Stimulated activated naive CD8-positive, alpha-beta T cell treated with anti-CD3 and anti-CD28 coated beads, Interleukin-15, Interleukin-2, amounts not matched to agents 100 U/mL and 50 U/mL, for 24 hours (primary cell): ENCODE data around the gene AMER1.
A peak's percentile ranks its signal among the peaks of the same experiment; 100 is the strongest.
"Not testable (repeated sequence)": the region's sequence is repeated elsewhere in the genome, so short reads cannot be mapped to it uniquely, and the experiment has no call there.

Experiments
- ATAC-seq: fragments of 150-1000 bp; cut with Tn5 transposase; one replicate; pipeline ENCODE4 v1.10.0; 2021
- DNase-seq: peaks from one replicate; pipeline ENCODE4 v3.0.0; 2021

Gene AMER1

DNA sequence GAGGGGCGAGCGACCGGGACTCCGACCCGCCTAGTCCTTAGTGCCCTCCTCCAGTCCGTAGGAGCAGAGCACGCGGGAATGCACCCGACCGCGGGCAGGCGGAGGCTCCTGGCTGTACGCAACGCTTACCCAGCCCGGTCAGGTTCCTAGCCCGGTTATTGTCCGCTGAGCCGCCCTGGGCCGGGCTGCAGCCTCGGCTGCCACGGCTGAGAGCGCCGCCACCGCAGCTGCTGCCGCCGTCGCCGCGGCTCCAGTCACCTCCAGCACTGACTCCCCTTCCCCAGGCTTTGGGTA is at the start of gene AMER1:
TSS of gene AMER1 (minus strand) at position 268 of the 294 bp plus-strand sequence. CDS start 12,422 bp downstream, outside the sequence.
- ATAC-seq: peak; percentile 66
- no peak for DNase-seq

DNA sequence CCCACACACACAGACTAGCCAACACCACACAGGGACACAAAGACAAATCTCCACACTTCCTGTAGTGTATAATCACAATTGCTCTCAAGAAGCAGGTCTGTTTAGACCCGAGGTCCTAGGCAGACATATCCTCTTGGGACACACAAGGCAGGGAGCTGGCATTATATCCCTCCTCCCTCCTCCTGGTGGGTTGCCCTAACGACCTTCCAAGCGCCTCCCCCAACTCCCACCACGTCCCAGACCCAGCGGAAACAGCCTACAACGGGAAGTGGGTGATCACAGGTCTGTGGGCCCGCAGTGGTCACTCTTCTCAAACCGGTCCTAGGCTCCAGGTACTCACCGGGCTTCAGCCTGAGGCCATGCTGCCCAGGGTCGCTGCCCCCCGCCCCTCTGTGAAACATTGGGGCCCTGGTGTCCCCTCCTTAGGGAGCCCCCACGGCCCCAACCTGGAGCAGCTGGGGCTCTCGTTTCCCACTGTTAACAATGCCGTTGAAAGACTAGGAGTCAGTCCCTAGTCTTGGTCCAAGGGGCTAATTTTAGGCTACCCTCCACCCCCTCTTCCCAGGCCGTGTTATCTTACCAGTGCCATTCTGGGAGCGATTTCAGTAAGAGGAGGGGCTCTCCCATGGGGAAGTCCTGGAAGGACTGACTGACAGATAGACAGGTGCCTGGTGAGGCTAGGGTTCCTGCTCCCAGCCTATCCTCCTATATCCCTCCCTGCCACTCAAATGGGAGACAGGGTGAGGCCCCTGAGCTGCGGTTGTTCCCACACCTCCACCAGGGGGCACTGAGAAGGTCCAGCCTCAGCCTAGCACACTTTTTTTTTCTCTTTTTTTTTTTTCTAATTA is 24.8 kb upstream of the AMER1 start, which contains the start of gene ASB12:
TSS of gene ASB12 (minus strand) at position 485 of the 848 bp plus-strand sequence. CDS start 4,957 bp downstream, outside the sequence.
- no peak for DNase-seq
- no peak for ATAC-seq

DNA sequence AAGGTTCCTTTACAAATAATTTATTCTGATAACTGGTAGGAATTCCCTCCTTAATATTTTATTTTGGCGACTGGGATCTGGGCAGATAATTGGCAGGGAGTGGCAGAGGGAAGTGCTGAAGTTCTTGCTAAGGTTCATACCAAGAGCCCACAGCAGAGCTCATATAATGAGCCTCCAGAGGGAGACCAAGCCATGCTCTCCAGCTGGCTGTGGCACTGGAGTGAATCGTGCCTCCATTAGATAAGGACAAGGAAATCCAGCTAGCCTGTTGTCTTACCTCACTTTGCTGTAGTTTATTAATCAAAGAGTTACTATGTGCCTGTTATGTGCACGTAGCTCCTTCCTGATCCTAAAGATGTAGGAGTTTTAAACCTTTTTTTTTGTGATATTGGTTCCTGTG is 23.6 kb upstream of the AMER1 start:
- no peak for ATAC-seq
- no peak for DNase-seq

DNA sequence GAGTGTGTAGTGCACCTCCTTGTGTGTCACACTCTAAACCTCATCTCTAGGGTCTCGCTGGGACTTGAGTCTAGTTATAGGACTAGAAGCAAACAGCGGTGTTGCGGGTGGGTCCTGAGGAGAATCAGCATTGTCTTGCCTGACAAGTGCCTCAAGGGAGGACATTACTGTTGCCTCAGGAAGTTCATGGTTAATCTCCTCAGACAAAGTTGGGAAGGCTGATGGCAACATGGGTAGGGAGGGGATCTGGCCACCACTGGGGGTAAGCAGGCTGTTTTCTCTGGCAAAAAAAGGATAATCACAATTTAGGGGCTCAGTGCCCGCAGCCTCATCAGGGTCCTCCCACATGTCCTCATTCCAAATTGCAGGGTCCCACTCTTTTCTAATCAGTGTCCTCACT is 12.5 kb upstream of the AMER1 start:
- ATAC-seq: no peak
- no peak for DNase-seq

DNA sequence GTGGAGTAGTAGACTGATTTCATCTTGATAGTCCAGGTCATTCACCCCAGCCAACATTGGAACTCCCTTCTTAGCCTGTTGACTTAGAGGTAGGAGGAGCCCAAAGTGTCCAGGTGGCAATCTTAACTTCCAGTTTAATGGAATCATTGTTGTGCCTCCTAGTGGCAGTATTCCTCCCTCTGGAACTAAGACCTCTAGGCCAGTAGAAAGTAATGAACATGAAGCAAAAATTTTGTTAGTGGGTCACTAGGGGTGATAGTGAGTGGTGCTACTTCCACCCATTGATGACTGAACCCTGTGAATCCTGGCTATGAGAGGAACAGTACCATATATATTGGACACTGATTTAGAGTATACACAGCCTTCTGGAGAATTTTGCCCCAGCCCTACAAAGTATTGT is 8.5 kb upstream of the AMER1 start:
- not testable (repeated sequence) for ATAC-seq, DNase-seq

DNA sequence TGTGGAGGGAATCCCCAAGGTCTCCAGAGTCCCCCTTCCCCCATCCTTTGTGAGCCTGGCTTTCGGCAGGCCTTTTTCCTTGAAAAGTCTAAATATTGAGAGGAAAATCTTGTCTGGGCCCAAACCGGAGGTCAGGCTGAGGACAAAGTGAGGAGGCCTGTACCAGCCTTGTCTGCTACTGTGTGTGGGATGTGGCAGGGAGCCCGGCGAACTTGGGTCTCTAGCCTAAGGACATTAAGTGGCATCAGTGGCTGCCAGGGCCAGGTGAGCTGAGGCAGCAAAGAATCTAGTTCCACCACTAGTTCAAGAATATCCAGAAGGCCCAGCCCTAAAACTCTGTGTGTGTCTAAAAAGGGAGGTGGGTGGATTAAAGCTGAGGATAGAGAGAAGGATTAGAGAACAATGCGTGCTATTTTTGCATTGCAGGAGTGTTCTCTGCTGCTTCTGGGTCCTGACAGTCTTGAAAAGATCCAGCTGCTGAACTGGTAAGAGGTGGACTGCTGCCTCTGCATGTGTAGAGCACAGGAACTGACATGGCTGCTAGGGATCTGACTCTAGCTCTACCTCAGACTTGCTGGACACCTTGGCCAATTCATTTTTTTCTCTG is 1.2 kb upstream of the AMER1 start:
- ATAC-seq (no peak), DNase-seq (no peak)

DNA sequence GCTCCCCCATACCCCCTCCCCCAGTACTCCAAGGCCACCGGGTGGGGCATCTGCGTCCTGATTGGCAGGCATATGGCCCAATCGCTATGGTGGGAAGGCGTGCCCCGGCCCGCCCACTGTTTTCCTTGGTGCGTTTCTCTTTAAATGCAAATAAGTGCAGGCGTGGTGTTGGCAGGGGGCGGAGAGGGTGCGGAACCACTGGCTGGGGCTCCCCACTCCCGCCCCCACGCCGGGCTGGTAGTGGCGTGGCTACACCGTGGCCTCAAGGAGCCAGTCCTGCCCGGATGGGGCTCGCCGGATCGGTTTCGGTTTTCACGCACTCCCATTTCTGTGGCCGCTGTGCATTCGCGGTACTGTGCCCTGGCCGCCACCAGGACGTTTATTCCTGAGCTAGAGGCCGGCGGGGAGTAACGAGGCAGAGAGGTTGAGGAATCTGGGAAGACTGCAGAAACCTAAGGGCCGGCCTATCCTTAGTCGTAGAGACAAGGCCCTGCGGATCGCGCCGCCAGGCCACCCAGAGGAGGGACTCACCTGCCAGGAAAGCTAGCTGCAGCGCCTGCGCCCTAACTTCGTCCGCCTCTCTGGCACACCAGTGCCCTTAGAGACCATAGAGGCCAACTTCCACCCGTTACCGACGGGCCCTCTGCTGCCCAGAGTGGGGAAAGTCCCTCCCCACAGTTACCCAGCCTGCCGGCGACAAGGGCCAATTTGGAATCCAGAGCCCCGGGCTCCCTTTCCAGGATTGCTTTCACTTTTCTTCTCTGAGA is 410 bp upstream of the AMER1 start:
- DNase-seq (peak; percentile 85), ATAC-seq (peak; percentile 87)

DNA sequence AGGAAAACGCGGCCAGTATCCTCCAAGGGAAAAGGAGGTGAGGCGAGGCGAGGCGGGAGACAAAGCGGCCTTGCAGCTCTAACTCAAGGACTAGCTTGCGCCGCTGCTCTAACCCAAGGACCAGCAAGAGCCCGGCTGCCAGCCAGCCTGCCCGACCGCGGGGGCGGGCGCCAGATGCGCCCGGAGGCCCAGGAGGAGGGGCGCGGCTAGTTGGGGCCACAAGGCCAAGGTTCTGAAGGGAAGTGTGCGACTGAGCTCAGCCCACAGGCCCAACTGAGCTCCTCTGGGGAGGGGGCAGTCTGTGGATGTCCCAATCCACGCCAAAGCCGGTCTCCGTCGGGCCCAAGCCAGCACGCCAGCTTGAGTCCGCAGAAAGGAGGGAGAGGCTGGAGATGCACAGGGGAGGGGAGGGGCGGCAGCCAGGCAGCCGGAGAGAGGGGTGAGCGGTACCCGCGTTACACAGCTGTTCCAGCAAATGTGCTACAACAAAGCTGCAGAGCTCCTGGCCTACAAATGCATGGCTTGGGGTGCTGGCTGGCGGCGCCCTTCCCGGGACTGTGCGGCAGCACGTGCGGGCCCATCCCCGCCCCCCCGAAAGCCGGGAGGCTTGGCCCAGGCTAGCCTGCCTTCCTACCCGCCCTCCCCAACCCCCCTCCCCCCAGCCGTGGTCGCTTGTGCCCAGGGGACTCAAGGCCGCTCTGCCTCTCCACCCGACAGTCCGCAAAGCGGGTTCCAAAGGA is 637 bp downstream of the AMER1 start:
- DNase-seq (peak; percentile 12), ATAC-seq (no peak)

DNA sequence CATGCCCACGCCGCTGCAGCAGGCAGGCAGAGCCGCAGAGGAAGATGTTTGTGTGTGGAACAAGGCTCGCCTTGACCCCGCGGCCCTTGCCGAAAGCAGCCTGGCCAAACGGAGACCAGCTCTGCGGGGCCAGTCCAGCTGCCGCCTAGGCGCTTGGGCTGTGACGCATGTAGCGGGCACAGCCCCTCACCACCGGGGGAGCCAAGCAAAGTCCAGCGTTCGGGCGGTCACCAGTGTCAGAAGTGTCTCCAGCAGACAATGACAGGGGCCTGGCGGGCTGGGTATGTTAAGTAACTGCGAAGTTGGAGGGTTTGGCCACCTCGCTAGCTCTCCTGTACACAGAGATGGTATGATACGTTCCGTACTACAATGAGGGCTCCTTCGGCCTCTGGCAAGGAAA is 1.3 kb downstream of the AMER1 start:
- no peak for ATAC-seq
- DNase-seq: peak; percentile 4

DNA sequence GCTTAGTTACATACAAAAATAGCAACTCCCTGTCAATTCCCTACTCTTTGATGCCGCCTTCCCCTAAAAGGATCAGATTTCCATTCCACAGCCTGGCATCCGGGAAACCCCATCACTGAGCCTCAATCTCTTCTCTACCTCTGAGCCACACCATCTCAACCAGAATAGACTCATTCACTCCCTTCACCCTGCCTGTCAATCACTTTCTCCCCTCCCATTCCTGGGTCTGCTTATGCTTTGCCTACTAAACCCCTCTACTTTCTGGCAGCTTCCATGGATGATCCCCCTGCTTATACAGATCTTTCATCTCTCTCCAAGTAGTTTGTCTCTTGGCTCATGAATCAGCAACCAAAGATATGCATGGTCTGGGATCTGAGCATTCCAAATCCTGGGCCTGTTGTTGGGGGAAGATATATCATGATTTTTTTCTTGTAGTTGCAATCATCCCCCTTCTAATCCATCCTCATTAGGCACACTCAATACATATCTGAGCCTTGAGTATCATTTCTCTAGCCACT is 2.6 kb downstream of the AMER1 start:
- ATAC-seq (no peak), DNase-seq (no peak)

DNA sequence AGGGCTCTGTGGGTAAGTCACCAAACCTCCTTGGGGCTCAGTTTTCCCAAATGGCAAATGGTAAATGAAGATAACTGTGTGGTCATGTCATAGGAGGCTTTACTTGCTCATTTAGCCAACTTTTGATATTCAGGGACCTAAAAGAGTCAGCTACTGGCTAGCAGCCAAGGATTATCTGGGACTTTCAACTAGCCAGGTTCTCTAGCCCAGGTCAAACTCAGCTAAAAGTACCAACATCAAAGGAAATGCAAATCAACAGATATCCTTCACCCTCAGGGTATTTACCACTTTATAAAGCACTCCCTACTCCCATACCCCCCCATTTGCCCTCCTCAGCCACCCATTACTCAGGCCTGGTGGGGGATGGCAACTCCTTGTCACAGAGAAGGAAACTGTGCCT is 7.5 kb downstream of the AMER1 start:
- ATAC-seq (no peak), DNase-seq (no peak)

DNA sequence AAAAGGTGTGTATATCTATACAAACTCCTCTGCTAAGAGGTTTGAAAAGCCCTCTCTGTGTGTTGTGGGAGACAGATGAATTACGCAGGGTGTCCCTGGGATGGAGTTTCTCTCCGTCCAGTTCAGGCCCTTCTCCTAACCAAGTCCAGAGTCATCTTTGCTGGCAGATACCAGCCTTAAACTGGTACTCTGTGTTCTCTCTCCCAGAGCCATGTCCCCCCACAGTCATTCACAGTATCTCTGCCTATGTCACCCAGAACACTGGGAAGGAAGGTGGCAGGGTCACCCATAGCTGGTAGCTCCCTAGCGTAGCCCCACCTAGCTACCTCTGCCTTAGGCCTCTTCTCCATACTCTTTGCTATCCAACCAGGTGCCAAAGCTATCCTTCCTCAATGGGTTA is 8.9 kb downstream of the AMER1 start:
- DNase-seq: no peak
- ATAC-seq: no peak

DNA sequence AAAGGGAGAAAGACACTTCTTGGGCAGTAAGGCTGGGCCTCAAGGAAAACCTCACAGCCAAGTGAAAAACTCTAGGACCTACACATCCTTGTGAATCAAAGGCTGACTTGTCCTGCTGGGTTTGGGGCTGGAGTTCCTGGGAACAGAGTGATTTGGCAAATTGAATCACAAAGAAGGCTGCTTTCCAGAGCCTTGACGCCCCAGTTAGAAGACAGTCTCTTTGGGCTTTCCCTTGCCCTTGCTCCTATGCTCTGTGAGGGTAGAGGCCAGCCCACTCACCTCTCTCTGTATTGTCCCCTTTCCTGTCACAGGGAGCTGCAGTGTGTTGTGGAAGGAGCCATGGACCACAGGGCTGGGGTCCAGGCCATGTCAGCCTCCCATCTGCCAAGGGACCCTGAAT is 9.6 kb downstream of the AMER1 start:
- DNase-seq: no peak
- ATAC-seq: no peak

DNA sequence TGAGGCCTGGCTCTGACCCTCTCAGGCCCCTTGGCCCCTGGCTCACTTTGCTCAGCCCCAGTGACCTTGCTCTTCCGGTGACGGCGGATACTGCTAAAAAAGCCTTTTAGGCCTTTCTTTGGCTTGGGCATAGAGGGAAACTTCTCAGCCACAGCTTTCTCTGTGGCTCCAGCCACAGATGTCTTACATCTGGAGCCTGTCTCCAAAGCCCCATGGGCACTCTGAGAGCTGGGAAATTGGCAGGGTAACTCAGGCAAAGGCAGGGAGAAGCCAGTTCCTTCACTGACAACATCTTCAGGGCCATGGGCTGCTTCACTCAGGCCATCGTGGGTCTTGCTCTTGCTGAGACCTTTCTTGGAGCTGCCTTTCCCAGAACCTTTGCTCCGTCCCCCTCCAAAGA is 12.8 kb downstream of the AMER1 start:
- ATAC-seq: no peak
- DNase-seq: no peak

DNA sequence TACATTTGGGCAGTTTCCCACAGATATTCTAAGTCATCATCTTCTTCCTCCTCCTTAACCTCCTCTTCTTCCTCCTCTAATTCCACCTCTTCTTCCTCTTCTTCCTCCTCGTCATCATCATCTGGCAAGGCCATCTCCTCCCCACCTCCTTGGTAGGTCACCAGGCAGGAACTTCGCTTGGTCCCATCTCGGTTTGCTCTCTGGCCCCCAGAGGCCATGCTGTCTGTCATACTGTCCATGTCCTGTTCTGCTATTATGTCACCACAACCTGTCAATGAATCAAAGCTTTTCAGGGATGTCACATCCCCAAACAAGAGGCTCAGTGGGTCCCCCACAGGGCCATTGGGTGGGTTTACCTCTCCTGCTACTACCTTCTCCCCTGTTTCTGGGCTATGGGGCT is 13.5 kb downstream of the AMER1 start:
- DNase-seq (no peak), ATAC-seq (no peak)

DNA sequence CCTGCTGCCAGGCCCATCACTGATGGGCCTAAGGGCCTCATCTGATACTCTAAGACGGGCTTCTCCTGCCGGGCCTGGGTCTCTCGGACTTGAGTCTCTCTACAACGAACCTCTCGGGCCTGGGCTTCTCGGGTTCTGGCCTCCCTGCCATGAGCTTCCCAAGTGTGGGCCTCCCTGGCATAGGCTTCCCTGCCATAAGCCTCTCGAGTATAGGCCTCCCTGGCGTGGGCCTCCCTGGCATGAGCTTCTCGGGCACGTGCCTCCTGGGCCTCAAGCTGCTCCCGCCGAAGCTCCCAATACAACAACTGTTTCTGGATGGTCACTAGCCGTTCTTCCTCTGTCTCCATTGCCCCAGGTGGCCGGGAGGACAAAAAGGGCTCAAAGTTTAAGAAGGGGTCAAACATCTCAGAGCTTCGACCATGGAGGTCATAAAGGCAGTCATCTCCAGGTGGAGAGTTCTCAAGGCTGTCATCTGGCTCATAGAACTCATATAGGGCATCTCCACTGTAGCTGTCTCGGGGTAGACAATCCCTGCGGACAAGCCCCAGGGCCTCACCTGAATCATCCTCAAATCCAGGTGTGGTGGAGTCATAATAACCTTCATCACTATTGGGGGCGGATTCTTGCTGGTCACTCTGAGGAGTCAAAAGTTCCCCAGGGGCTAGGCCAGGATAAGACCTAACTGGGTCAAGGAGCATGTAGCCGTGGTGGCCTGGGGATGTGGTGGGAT is 14.1 kb downstream of the AMER1 start:
- DNase-seq: no peak
- ATAC-seq: no peak

DNA sequence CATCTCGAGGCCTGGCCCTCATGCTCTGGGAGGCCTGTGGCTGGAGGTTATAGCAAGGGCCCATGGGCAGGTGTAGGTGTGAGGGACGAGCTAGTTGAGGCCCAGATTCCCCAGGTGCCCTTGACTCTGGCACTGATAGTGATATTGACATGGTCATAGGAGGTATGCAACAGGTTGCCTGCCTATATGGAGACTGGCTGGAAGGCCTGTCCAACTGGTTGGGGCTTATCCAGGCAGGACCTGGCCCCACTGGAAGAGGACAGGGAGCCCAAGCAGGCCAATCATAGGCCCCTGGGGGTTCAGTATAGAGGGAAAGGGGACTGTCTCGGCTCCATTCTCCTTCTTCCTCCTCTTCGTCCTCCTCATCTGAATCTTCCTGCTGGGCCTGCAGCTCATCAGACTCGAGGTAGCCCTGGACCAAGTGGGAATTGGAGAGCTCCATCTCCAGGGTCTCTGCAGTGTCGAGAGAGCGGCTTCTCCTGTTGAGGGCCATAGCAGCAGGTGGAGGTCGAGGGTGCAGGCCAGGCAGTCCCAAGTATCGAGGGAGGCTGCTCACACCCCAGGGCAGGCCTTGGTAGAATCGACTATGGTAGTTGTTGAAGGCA is 15.3 kb downstream of the AMER1 start:
- DNase-seq: no peak
- no peak for ATAC-seq

DNA sequence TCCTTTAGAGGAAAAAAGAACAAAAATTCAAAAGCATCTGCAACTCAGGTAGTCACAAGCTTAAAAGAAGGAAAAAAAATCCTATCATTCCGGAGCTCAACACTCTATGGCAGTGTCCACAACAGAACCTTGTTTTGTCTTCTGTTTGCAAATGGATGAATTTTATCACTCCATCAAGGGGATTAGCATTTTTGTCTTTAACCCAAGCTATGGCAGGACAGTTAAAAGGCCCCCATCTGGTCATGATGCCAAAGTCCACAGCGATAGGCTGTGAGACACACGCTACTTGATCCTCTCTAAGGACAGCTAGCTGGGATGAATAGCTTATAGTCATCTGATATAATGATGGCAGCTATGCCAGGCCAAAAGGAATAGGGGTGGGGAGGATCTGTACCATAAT is 16.6 kb downstream of the AMER1 start:
- DNase-seq (no peak), ATAC-seq (no peak)

DNA sequence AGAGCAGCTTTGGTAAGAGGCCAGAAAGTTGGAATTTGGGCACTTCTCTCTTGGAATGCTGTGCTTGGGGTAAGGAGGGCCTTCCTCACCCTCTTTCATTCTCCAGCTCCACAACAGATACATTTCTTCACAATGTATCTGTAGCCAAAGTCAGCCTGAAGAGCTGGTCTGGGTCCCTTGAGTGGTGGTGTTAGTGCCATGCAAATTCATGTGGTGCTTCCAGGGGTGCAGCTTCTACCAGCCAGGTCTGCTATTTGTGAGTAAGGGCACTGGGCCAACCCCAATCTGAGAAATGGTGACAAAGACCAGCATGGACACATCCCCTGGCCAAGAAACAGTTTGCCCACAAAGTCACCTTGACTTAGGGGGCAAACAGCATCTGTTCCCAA is 17.8 kb downstream of the AMER1 start:
- no peak for DNase-seq

DNA sequence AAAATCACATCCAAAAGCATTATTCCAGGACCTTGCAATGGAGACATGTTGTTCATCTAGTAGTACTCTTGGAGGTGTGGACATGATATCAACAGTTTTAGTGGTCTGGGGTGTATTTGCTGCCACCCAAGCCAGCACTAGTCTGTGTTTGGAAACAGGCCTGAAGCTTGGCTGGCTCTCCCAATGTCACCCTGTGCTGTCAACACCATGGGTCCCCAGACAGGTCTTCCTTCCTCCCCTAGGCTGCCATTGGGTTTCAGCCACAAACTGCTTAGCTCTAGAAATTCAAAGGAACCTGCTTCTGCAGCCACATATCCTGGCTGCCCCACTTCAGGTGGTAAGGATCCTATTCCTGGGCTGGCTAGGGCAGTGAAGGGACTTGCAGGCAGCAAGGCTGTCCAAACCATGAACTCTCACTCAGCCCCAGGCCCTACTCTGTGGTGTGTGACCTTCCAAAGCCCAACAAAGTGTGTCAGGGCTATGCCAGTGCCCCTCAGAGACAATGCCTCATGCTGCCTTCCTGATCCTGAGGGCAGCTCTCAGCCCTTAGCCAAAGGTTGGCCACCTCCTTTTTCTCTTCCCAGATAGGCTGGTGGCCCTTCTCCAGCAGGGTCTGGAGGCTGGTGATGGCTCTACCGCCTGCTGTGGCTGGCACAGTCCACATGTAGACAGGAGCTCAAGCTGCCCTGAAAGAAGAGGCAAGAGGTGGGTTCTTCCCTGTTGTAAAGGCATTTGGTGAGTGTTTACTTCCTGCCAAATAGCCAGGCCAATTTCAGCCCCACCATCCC is 18.3 kb downstream of the AMER1 start:
- DNase-seq: no peak
- no peak for ATAC-seq

More for the DNA sequence above, 17.8 kb downstream of the AMER1 start:
- ATAC-seq: no peak
